Gastroesophageal sphincter (tissue), 4 donors: ENCODE results near the gene PGP. TPM values are rescaled to one million over a fixed set of nuclear protein-coding genes. Genes with fewer than 3 reads are reported as not detected.

Experiments
- ATAC-seq: fragments of 150-250 bp; one replicate; pipeline ENCODE4 v1.9.1; 2016; ENCODE audit warnings: mild to moderate bottlenecking, moderate library complexity
- H3K27ac ChIP-seq, 4 donors: fragments of 200-600 bp; sonication (generic) in 3 of 4; 1 replicate in 3 of 4; 2 replicates in 1 of 4; pipeline ENCODE4 v1.5.1; 2016 to 2019
- H3K27me3 ChIP-seq: fragments of 200-600 bp; sonication (generic); one replicate; pipeline ENCODE4 v1.5.1; 2019
- H3K36me3 ChIP-seq, 2 donors: fragments of 200-600 bp; sonication (generic); one replicate each; pipeline ENCODE4 v1.5.1; 2019; ENCODE audit warnings: control low read depth in 1 of 2
- H3K4me1 ChIP-seq, 3 donors: fragments of 200-600 bp; sonication (generic); 1 replicate in 2 of 3; 2 replicates in 1 of 3; pipeline ENCODE4 v1.5.1; 2016 to 2019; ENCODE audit warnings: control low read depth in 2 of 3
- H3K4me3 ChIP-seq, 2 donors: fragments of 200-600 bp; sonication (generic); one replicate each; pipeline ENCODE4 v1.5.1; 2019; ENCODE audit warnings: mild to moderate bottlenecking in 1 of 2, moderate library complexity in 1 of 2
- H3K9me3 ChIP-seq, 3 donors: fragments of 200-600 bp; sonication (generic); one replicate each; pipeline ENCODE4 v1.5.1; 2017 to 2019; ENCODE audit warnings: control low read depth in 2 of 3
- EP300 ChIP-seq: sonication (generic); formaldehyde crosslinking; IDR thresholded peaks from one replicate; pipeline ENCODE4 v1.6.1; 2017; ENCODE audit warnings: antibody characterized with exemption, mild to moderate bottlenecking
- POLR2A ChIP-seq, 2 donors: fragments of 450-650 bp; IDR thresholded peaks; one replicate each; pipeline ENCODE4 v1.6.1; 2017; ENCODE audit warnings: antibody characterized with exemption in 2 of 2, mild to moderate bottlenecking in 2 of 2, moderate library complexity in 1 of 2
- POLR2AphosphoS5 ChIP-seq: sonication (generic); formaldehyde crosslinking; IDR thresholded peaks from one replicate; pipeline ENCODE4 v1.6.1; 2017; ENCODE audit warnings: antibody characterized with exemption
- WGBS, 2 donors: methylation state at CpG; one replicate each; pipeline ENCODE4 v1.1.5; 2018; ENCODE audit warnings: low coverage in 1 of 2; 5-methylcytosine and 5-hydroxymethylcytosine counted together
- total RNA-seq, 4 donors: library from RNA; depleted of rRNA; stranded (reverse); fragments of >200 nt; gene quantifications; one replicate each; pipeline ENCODE4 v1.1.0, GENCODE V29; 2016
- TF ChIP-seq, protein P1 (sequence below), 4 experiments: fragments of 200-600 bp in 2 of 4; fragments of 450-650 bp in 2 of 4; sonication (generic) in 1 of 4; IDR thresholded peaks; one replicate each; pipeline ENCODE4 v1.5.1; 2017 to 2019; ENCODE audit warnings: antibody characterized with exemption in 4 of 4, mild to moderate bottlenecking in 2 of 4, moderate library complexity in 2 of 4

PGP gene
- total RNA-seq, 4 donors from 2014 or later = 7.6 to 17.3 (median 12.5) TPM

DNA sequence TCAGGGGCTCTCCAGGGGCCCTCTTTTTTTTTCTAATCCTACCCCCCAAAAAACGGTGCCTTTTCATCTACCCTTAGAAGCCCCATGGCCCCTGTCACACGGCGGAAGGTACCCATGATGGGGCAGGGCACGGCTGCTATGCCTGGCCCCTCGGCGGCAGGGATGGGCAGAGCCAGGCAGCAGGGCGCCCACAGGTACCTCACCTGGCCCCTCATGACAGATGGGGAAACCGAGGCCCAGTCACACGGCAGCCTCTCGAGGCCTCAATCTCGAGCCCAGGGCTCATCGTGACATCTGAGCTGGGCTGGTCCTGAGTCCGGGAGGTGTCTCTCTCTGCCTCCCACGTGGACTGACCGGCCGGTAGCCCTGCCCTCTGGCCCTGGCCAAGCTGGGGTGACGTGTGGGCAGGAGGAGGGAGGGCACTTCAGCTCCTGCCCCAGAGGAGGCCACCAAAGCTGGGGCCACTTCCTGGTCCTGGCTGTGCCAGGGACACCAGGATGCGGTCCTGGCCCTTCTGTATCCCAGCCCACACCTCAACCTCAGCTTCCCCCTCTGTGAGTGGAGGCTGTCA is 47.5 kb downstream of the PGP start:
- Histone ChIP-seq H3K36me3 (peaks cover 0 to 76% of the 10 kb centered on the region in 2 donors), H3K27ac (no peak overlapping the region), H3K4me3 (no peak overlapping the region), H3K27me3 (no peaks in the 10 kb centered on the region), H3K9me3 (no peaks in the 10 kb centered on the region), H3K4me1 (peaks cover 0 to 25% (median 3%) of the 10 kb centered on the region in 3 donors)
- WGBS, 2 donors = 80% methylated on average over 1 of the region's 18 CpGs; no CpG with 5 or more reads in 1 of the 2 donors
- no peak for ATAC-seq
- TF ChIP-seq POLR2AphosphoS5 (no peak), POLR2A (IDR thresholded peaks at IDR 0.05) (no peak), EP300 (no peak)
- TF ChIP-seq, protein P1, sequence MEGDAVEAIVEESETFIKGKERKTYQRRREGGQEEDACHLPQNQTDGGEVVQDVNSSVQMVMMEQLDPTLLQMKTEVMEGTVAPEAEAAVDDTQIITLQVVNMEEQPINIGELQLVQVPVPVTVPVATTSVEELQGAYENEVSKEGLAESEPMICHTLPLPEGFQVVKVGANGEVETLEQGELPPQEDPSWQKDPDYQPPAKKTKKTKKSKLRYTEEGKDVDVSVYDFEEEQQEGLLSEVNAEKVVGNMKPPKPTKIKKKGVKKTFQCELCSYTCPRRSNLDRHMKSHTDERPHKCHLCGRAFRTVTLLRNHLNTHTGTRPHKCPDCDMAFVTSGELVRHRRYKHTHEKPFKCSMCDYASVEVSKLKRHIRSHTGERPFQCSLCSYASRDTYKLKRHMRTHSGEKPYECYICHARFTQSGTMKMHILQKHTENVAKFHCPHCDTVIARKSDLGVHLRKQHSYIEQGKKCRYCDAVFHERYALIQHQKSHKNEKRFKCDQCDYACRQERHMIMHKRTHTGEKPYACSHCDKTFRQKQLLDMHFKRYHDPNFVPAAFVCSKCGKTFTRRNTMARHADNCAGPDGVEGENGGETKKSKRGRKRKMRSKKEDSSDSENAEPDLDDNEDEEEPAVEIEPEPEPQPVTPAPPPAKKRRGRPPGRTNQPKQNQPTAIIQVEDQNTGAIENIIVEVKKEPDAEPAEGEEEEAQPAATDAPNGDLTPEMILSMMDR (IDR thresholded peaks at IDR 0.05) = no peak

DNA sequence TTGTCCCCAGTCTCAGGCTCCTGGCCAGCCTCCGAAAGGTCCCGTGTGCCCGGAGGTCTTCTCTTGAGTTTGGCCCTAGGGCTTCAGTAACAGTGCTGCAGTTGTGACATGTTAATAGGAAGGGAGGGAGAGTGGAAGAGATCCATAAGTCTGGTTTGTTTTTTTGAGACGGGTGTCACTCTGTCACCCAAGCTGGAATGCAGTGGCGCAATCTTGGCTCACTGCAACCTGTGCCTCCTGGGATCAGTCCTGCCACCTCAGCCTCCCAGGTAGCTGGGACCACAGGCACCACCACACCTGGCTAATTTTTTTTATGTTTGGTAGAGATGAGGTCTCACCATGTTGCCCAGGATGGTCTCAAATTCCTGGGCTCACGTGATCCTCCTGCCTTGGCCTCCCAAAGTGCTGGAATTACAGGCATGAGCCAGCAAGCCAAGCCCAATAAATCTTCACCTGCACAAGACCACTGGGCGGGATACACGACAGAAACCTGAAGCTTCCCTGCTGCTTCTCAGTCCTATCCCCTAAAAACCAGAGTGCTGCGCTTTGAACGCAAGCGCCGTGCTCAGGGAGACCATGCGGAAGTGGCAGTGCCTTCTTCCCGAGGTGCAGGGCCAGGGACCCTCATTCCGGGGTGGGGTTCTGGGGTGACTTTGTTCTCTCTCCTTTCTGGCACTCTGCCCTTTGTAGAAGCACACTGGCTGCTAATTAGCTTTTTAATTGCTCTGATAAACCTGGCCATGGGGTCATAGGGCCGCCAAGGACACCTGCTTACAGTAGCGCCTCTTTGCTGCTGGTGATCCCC is 48.2 kb downstream of the PGP start:
- peaks cover 0 to 32% (median 8%) of the 10 kb centered on the region in 3 donors for H3K4me1 ChIP-seq
- no peaks in the 10 kb centered on the region for H3K9me3 ChIP-seq
- H3K27ac ChIP-seq = no peak overlapping the region
- no peak overlapping the region for H3K4me3 ChIP-seq
- TF ChIP-seq EP300 = no peak
- TF ChIP-seq POLR2A (IDR thresholded peaks at IDR 0.05) = no peak
- TF ChIP-seq POLR2AphosphoS5 = no peak
- TF ChIP-seq, protein P1 (IDR thresholded peaks at IDR 0.05) = no peak
- peaks cover 0 to 69% of the 10 kb centered on the region in 2 donors for H3K36me3 ChIP-seq
- ATAC-seq = no peak
- no peaks in the 10 kb centered on the region for H3K27me3 ChIP-seq
- 81 to 100% methylated on average over 1 to 3 of the region's 17 CpGs for WGBS, 2 donors

DNA sequence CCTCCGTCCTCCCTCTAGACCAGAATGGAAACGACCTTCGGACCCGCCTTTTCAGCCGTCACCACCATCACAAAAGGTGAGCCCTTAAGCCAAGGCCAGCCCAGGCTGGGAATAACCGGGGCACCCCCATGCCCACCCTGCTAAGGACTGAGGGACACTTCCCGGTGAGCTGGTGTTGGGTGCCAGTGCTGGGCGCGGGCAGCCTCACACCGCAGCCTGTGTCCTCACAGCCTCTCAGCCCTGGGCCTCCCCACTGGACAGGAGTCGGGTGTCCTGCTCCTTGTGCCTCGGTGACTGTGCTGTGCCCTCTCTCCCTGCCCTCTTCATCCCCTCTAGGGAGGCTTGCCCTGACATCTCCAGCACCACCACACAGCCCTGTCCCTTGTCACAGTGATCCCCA is 48.8 kb downstream of the PGP start:
- Histone ChIP-seq H3K27ac (no peak overlapping the region), H3K4me1 (peaks cover 0 to 38% (median 8%) of the 10 kb centered on the region in 3 donors), H3K9me3 (no peaks in the 10 kb centered on the region), H3K4me3 (no peak overlapping the region), H3K36me3 (peaks cover 0 to 63% of the 10 kb centered on the region in 2 donors), H3K27me3 (no peaks in the 10 kb centered on the region)
- TF ChIP-seq, protein P1 (IDR thresholded peaks at IDR 0.05) = no peak
- TF ChIP-seq POLR2A (IDR thresholded peaks at IDR 0.05) = no peak
- 100% methylated on average over 2 of the region's 12 CpGs; no CpG with 5 or more reads in 1 of the 2 donors for WGBS, 2 donors
- no peak for ATAC-seq

DNA sequence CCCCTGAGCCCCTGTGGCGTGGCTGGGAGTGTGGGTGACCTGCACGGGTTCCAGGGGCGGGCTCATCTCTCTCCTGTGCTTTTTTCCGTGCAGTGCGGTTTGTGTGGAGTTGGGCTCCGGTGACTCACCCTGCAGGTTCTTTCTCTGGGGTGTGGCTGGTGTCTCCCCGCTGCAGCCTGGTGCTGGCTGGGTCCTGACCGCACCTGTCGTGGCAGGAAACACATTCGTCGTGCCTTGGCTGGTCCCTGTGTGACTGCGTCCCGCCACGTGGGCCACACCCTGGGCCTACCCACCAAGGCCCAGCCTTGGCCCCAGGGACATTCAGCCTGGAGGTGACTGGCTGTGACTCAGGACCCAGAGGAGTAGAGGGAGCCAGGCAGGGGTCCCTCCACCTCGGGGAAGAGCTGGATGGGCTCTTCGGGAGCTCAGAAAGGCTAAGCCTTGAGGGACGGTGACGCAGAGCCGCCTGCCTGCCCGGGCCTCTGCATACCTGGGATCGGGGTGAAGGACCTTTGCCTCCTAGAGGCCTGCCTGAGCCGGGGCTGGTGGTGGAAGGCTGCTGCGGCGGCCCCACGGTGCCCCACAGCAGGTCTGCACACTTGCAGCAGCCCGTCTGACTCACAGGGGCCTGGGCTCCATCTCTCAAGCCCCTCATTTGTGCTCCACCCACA is 51.3 kb downstream of the PGP start:
- no peak for TF ChIP-seq POLR2A (IDR thresholded peaks at IDR 0.05)
- TF ChIP-seq POLR2AphosphoS5 = no peak
- no peak for TF ChIP-seq EP300
- no peaks in the 10 kb centered on the region for H3K9me3 ChIP-seq
- no peak for ATAC-seq
- peaks cover 3 to 54% (median 28%) of the 10 kb centered on the region in 3 donors for H3K4me1 ChIP-seq
- H3K27ac ChIP-seq = peak overlapping the region in 3 of 4 donors; percentile 11 to 95 (median 94)
- no peak overlapping the region for H3K4me3 ChIP-seq
- no peaks in the 10 kb centered on the region for H3K27me3 ChIP-seq
- WGBS, 2 donors = no CpG with 5 or more reads among the region's 26 CpGs
- H3K36me3 ChIP-seq = peaks cover 0 to 38% of the 10 kb centered on the region in 2 donors

DNA sequence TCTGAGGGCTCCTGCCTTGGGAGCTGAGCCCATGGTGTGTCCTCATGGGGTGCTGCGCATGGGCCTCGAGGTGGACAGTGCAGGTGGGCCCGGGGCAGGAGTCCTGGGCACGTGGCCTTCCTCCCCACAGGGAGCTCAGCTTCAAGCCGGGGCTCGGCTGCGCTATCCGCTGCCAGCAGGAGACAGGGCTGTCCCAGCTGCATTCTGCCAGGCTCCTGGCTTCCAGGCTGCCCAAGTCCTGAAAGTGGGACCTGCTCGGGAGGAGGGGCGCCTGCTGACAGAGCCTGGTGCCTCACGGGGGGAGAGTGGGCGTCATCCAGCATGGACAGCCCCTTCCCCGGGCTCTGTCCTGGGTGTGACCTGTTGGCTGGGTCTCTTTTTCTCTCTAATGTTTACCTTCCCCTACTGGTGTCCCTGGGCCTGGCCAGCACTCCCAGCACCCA is 51.9 kb downstream of the PGP start:
- WGBS, 2 donors = 40% methylated on average over 1 of the region's 13 CpGs; no CpG with 5 or more reads in 1 of the 2 donors
- TF ChIP-seq POLR2A (IDR thresholded peaks at IDR 0.05) (no peak), POLR2AphosphoS5 (no peak), EP300 (no peak)
- TF ChIP-seq, protein P1 (IDR thresholded peaks at IDR 0.05) = no peak
- no peaks in the 10 kb centered on the region for H3K9me3 ChIP-seq
- no peak overlapping the region for H3K4me3 ChIP-seq
- H3K4me1 ChIP-seq = peaks cover 3 to 61% (median 34%) of the 10 kb centered on the region in 3 donors
- ATAC-seq = no peak
- peak overlapping the region in 3 of 4 donors; percentile 11 to 95 (median 94) for H3K27ac ChIP-seq
- peaks cover 0 to 31% of the 10 kb centered on the region in 2 donors for H3K36me3 ChIP-seq
- H3K27me3 ChIP-seq = no peaks in the 10 kb centered on the region
